GM19193 (cell line): Measurements from ENCODE around the gene MGMT.

Experiments used
- POLR2A ChIP-seq: IDR thresholded peaks from 4 replicates; pipeline ENCODE4 v1.6.1; 2011; ENCODE audit not compliant: insufficient read depth, insufficient read length; ENCODE audit errors: extremely low read depth

MGMT gene

GRCh38 chr10:129703287-129704137 lies 236.5 kb downstream of the MGMT start:
- TF ChIP-seq POLR2A = no peak

- TF ChIP-seq POLR2A = no peak
These were observed 237.2 kb downstream of the MGMT start for GRCh38 chr10:129704225-129704624.

GRCh38 chr10:129704786-129705525 lies 237.9 kb downstream of the MGMT start:
- no peak for TF ChIP-seq POLR2A

- TF ChIP-seq POLR2A = no peak
These were observed 238.6 kb downstream of the MGMT start for GRCh38 chr10:129705676-129706075.

DNA sequence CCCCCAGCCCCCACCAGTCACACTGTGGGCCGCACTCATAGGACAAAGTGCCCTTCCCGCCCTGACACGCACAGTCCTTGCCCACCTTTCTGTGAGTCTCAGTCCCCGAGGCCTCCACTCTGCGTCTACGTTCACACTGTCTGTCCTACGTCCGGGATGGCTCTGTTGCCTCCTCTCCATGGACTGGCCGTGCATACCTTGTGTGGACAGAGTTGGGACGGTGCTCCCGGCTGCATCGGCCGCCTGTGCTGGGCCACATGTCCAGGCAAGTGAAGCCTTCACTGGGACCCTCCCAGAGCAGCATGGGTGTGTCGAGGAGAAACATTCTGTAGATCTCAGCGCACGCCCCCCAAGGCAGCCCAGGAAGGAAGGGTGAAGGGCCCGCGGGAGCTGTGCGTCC lies 239.0 kb downstream of the MGMT start:
- TF ChIP-seq POLR2A = no peak

DNA sequence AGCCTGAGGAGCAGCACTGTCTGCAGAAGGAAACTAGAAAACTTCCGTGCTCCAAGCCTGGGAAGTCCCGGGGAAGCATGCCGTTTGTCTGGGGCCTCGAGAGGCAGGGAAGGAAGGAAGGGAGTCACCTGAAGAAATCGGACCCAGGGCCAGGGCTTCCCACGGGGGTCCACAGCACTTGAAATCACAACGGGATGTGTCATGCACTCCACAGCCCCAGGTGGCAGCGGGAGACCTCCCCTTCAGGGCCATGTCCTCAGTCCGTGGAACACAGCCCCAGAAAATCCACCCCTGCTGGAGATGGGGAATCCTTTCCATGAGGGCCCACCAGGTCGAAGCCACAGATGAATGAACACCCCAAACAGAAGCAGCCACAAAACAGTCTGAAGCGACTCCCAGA lies 239.5 kb downstream of the MGMT start:
- TF ChIP-seq POLR2A = no peak

DNA sequence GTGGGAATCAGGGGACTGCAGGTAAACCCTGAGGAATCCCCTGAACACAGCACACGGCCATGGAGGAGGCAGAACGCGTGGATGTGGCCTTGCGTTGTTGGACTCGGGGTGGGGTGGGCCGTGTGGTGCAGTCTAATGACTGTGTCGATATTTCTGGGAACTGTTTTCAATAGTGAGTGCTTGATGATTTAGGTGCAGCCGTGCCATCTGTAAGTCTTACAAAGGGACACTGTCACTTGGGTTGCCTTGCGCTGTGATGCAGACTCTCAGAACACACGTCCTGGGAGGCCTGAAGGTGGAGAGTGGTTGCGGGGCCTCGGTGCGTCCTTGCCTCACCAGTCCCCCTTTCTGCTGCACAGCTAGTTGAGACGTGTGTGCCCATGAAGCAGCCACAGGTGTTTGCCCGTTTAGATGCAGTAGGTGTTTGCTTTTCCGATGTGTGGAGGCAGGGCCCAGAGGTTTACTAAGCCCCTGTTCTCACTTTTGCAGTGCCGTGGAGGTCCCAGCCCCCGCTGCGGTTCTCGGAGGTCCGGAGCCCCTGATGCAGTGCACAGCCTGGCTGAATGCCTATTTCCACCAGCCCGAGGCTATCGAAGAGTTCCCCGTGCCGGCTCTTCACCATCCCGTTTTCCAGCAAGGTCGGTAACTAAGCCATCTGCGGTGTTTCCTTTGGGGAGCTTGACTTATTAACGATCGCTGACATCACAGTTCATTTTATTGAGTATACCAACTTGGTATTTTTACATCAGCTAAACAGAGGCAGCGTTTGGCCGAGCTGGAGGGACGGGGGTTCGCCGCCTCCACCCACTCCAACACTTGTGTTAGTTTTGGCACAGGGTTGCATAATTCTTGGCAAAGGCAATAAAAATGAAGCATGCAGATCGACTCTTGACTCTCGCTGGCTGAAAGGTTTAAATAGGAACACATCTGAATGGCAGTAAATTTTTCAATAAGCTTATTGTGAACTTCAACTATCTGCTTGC lies 240.7 kb downstream of the MGMT start:
- no peak for TF ChIP-seq POLR2A

DNA sequence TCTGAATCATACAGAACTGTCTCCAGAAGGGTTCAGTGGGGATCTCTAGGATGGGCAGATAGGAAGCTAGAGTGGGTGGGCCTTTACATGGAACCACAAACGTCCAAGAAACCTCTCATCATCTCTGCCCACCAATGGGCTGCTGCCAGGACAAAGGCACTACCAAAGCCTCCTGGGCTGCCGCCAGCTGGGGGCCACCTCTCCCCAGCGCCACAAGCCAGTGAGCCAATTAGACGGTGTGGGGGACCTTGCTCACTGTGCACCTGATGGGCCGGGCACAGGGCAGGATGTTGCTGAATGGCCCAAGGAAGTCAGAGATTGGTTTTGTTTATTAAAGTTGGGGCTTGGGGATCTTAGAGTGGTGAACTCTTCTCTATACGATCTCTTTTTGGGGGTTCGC lies 242.1 kb downstream of the MGMT start:
- TF ChIP-seq POLR2A = no peak

DNA sequence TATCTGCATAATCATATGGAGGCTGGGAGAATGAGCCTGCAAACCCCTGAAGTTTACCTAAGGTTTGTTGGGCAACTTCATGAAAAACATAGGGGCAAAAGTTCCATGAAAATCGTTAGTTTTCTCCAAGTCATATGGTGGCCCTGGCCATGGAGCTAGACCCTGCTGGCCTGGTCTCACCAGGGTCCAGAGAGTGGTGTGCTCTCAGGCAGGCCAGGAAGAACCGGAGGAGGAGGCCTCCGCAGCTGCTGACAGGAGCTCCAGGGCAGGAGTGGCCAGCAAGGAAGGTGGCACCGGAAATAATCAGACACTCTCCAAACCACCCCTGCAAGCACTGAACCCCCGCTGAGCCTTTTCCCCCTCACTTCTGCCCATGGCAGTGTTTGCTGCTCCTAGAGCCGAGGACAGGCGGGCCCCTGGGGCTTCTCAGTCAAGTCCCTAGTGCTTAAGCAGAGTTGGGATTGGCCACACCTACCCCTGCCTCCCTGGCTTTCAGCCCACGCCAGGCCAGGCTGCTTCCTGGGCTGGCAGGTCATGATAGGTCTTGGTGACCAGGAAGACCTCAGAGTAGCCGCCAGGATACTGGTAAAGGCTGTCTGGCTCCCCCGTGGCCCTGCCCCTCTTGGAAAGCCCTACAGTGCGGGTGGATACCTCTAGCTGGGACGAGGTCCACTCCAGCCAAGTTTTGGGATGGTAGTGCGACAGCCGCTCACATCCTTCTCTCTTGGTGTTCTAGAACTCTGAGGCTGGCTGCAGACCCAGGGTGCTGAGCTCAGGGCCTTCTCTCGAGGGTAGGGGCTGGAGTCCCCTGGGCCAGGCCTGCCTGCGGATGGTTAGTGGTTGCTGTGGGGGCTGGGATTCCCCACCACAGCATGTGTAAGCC lies 242.8 kb downstream of the MGMT start:
- TF ChIP-seq POLR2A = no peak

DNA sequence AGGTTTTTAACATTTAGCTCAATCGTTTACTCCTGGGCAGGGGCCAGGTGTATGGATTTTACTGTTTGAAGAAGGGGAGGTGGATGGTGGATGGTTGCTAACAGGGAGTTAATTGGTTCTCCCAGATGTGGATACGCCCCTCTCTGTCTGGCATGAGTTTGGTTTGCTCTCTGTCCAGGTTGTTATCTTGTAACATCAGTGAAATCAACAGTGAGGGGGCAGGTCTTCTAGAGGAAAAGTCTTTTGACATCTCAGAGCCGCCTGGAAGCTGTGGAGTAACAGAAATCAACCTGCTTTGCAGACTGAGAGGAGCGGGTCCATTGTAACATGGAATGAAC lies 243.4 kb downstream of the MGMT start:
- no peak for TF ChIP-seq POLR2A

DNA sequence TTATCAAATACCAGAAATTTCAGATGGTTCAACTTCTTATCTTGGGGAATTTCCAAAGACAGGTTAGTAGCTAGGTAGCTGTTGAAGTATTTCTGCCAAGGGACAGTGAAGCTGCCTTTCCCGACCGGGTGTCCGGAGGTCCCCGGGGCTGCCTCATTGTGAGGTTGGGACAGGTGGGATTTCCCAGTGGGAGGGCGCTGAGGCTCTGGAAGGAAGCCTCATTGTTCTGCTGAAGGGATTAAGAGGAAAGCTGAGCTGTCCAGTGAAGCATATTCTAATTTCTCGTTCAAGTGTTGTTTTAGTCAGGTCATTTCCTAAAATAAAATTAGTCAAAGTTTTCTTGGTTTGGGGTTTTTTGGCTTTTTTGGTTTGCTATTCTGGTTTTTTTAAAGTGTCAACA lies 244.2 kb downstream of the MGMT start:
- TF ChIP-seq POLR2A = no peak

DNA sequence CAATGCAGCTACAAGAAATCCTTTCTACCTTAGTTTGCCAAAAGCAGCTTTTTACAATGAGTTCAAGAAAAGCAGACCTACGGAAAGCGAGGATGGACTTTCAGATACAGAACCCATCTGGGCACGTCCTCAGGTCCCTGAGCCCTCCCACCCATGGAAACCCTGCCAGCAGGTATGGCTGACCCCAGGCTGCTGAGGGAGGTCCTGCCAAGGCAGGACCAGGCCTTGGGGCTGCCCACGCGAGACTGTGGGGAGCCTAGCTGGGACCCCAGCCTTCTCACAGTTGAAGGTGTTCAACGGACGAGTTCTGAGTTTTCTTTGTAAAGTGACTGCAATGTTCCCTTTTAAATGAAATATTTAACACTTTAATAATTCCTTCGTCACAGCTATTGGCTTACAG lies 245.0 kb downstream of the MGMT start:
- TF ChIP-seq POLR2A = no peak

GRCh38 chr10:129713659-129714265 lies 246.7 kb downstream of the MGMT start:
- no peak for TF ChIP-seq POLR2A

DNA sequence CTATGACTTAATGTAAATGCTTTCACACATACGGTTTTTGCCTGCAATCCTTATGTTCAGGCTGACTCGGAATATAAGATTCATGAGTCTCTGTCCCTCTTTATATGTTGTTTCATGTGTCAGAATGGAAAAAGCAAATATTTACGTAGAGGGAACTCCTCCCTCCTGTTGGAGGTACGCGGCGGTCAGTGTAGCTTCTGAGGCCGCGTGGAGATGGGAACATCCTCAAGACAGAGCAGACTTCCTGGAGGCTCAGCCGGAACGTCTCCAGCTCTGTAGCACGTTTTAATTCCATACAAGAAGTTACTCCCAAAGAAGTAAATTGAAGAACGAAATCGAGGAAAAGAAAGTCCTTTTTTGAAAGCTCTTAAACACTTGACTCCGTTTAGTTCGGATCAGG lies 248.8 kb downstream of the MGMT start:
- TF ChIP-seq POLR2A = no peak

GRCh38 chr10:129716211-129716681 lies 249.2 kb downstream of the MGMT start:
- no peak for TF ChIP-seq POLR2A
